ENCODE measurements around the gene PADI1.

GRCh38 chr1:17264470-17264869 lies 59.5 kb downstream of the PADI1 start:
- no peak for TF ChIP-seq CTCF (IDR thresholded peaks at IDR 0.05 in 4 of 5, conservative IDR thresholded peaks at IDR 0.05 in 1 of 5)
- TF ChIP-seq POLR2A (IDR thresholded peaks at IDR 0.05), result no peak

All from gastrocnemius medialis (tissue), 4 donors.